ENCODE measurements around the gene ESRP2.

The ESRP2 gene

DNA sequence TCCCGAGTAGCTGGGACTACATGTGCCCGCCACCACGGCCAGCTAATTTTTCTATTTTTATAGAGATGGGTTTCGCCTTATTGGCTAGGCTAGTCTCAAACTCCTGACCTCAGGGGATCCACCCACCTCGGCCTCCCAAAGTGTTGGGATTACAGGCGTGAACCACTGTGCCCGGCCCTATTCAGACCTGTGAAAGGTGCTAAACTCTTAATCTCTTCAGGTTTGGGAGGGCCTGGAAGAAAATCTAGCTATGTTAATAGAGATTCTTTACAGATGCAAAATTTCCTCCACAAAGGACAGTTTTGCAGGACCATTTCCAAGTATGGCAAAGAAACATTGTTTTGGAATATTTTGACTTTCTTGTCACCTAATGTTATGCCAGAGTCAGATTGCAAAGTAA lies 6.2 kb upstream of the ESRP2 start:
- Histone ChIP-seq H3K4me1 (peaks cover 36 to 50% (median 45%) of the 10 kb centered on the region in 10 experiments), H4K20me1 (peaks cover 0 to 18% (median 0%) of the 10 kb centered on the region in 11 experiments; a peak in 3 of 22 replicates), H3K9ac (no peak overlapping the region), H3K27ac (no peak overlapping the region), H3K9me3 (replicated peaks in 1 of 11) (no peaks in the 10 kb centered on the region), H3K4me3 (no peak overlapping the region), H3K4me2 (no peak overlapping the region), H3K36me3 (no peaks in the 10 kb centered on the region), H3K27me3 (no peaks in the 10 kb centered on the region)
- no peak for TF ChIP-seq Cebpa-rat (IDR thresholded peaks at IDR 0.05)

DNA sequence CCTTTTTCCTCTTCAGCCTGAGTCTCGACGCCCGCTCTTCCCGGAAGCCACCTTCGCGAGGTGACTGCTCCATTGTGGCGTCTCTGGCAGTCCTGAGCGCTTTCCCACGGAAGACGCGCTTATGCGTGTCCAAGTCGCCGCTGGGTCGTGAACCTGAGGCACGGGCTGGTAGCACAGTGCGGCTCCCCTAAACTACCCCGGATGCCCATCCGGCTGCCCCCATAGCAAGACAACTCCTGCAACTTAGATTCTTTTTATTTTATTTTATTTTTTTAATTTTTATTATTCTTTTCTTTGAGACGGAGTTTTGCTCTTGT lies 2.1 kb upstream of the ESRP2 start:
- peaks cover 0 to 16% (median 0%) of the 10 kb centered on the region in 11 experiments; a peak in 4 of 22 replicates for H4K20me1 ChIP-seq
- no peak for TF ChIP-seq Cebpa-rat (IDR thresholded peaks at IDR 0.05)
- no peaks in the 10 kb centered on the region for H3K36me3 ChIP-seq
- H3K4me3 ChIP-seq: peak overlapping the region; percentile 55 to 70 (median 62)
- no peaks in the 10 kb centered on the region for H3K27me3 ChIP-seq
- peaks cover 0 to 16% (median 7%) of the 10 kb centered on the region in 11 experiments; a peak in 13 of 22 replicates for H3K9me3 ChIP-seq (replicated peaks in 1 of 11)
- H3K4me2 ChIP-seq: peak overlapping the region; percentile 83 to 97 (median 91)
- peaks cover 43 to 63% (median 53%) of the 10 kb centered on the region in 10 experiments for H3K4me1 ChIP-seq
- peak overlapping the region; percentile 67 to 82 (median 77) for H3K9ac ChIP-seq
- peak overlapping the region; percentile 47 to 87 (median 78); a peak in 21 of 22 replicates for H3K27ac ChIP-seq

DNA sequence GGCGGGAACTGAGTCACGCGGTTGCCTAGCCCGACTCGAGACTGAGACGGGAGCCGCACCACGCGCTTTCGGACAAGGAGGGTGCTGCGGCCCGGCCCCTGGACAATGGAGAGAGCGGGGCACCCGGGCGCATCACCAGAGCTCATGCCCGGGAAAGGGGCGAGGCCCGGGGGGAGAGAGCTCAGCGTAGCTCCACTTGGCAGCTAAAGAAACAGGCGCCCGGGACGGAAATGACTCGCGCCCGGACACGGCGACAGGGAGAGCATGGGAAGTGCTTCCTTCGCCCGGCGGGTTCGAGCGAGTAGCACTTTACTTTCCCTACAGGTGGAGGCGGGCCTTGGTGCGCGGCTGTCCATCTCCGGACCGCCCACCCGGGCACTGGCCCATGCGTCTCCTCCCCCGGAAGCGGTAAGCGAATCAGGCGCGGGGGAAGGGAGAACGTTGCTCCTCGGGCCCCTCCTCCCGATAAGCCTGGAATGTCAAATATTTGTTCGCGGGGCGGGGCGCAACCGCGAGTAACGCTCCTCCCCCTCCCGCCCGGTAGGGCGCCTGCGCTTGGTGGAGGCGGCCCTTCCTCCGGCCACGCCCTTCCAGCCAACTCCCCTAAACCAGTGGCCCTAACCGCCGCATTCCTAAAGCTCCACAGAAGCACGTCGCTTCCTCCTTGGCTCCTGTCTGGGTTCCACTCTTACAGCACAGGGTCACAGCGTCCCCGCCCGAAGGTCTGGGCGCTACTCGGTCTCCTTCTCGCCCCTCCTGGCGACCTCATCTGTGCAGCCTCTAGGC lies 1.5 kb upstream of the ESRP2 start:
- Histone ChIP-seq H3K9ac (peak overlapping the region; percentile 69 to 82 (median 77)), H3K27me3 (no peaks in the 10 kb centered on the region), H3K4me2 (peak overlapping the region; percentile 83 to 97 (median 91)), H3K27ac (peak overlapping the region; percentile 47 to 87 (median 81); a peak in 21 of 22 replicates), H3K36me3 (no peaks in the 10 kb centered on the region; a peak in 1 of 22 replicates), H3K4me3 (peak overlapping the region; percentile 55 to 70 (median 62)), H3K9me3 (replicated peaks in 1 of 11) (peaks cover 0 to 16% (median 7%) of the 10 kb centered on the region in 11 experiments; a peak in 13 of 22 replicates), H4K20me1 (peaks cover 0 to 21% (median 0%) of the 10 kb centered on the region in 11 experiments; a peak in 5 of 22 replicates), H3K4me1 (peaks cover 43 to 68% (median 54%) of the 10 kb centered on the region in 10 experiments)
- TF ChIP-seq Cebpa-rat (IDR thresholded peaks at IDR 0.05): no peak

DNA sequence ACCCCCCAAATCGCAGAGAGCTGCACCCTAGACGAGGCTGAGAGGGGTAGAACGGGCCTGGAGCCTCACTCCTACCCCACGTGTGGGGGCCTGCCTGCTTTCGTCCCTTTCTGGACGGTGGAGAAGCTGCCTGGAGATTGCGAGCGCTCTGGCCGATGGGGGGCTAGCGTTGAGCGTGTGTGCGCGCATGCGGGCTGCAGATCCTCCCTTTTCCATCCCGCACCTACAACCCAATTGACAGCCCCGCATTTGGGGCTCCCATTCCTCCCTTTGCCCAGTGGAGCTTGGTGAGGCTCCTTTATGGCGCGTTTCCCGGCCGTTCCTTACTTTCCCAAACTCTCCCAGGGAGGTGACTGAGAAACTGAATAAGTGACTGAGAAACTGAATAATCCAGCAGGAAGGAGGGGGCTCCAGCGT lies 907 bp upstream of the ESRP2 start:
- H3K36me3 ChIP-seq: peaks cover 0 to 6% (median 1%) of the 10 kb centered on the region in 11 experiments; a peak in 13 of 22 replicates
- peaks cover 0 to 16% (median 7%) of the 10 kb centered on the region in 11 experiments; a peak in 13 of 22 replicates for H3K9me3 ChIP-seq (replicated peaks in 1 of 11)
- H3K27me3 ChIP-seq: no peaks in the 10 kb centered on the region
- H3K4me2 ChIP-seq: peak overlapping the region; percentile 83 to 97 (median 91)
- TF ChIP-seq Cebpa-rat (IDR thresholded peaks at IDR 0.05): no peak
- H3K27ac ChIP-seq: peak overlapping the region in 10 of 11 experiments; percentile 58 to 87 (median 81); a peak in 20 of 22 replicates
- H4K20me1 ChIP-seq: peaks cover 0 to 27% (median 0%) of the 10 kb centered on the region in 11 experiments; a peak in 6 of 22 replicates
- peak overlapping the region; percentile 69 to 82 (median 77); a peak in 21 of 22 replicates for H3K9ac ChIP-seq
- peak overlapping the region; percentile 55 to 70 (median 62) for H3K4me3 ChIP-seq
- H3K4me1 ChIP-seq: peaks cover 43 to 72% (median 54%) of the 10 kb centered on the region in 10 experiments

DNA sequence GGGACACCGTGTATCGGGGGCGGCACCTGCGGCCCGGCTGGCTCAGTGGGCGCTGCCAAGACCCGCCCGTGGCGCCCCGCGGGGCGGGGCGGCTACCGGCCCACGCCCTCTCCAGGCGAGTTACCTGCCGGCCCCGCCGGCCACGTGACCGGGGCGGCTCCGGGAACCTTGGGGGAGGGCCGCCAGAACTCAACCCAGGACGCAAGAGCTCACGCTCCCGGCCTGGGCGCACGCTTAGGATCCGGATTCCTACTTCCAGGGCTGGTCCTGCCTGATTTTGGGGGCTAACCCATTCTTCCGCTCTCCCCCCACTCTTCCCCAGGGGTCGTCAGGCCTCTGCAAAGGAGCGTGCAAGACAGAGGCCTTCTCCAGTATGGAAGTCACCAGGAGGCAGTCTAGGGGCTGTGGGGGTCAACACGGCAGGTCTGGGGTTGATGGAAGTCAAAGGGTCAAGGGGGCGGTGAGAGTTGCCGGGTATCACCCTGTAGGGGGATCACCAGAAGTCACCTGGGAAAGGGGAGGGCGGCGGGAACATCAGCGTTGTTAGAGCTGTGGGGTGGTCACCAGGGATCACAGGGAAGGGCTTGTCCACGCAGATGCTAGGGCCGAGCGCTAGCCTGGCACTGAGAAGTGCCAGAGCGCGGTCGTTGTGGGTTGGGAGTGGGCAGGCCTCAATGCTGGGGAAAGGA lies 354 bp upstream of the ESRP2 start:
- no peak for TF ChIP-seq Cebpa-rat (IDR thresholded peaks at IDR 0.05)
- H3K9ac ChIP-seq: peak overlapping the region in 5 of 11 experiments; percentile 69 to 79 (median 77); a peak in 9 of 22 replicates
- peaks cover 0 to 32% (median 0%) of the 10 kb centered on the region in 11 experiments; a peak in 7 of 22 replicates for H4K20me1 ChIP-seq
- H3K36me3 ChIP-seq: peaks cover 0 to 11% (median 6%) of the 10 kb centered on the region in 11 experiments; a peak in 15 of 22 replicates
- H3K27me3 ChIP-seq: no peaks in the 10 kb centered on the region
- peak overlapping the region in 8 of 11 experiments; percentile 68 to 87 (median 81); a peak in 14 of 22 replicates for H3K27ac ChIP-seq
- peak overlapping the region; percentile 83 to 97 (median 91) for H3K4me2 ChIP-seq
- H3K4me1 ChIP-seq: peaks cover 43 to 72% (median 54%) of the 10 kb centered on the region in 10 experiments
- peak overlapping the region in 2 of 10 experiments; percentile 55 to 59; a peak in 2 of 20 replicates for H3K4me3 ChIP-seq
- peaks cover 0 to 16% (median 7%) of the 10 kb centered on the region in 11 experiments; a peak in 13 of 22 replicates for H3K9me3 ChIP-seq (replicated peaks in 1 of 11)

DNA sequence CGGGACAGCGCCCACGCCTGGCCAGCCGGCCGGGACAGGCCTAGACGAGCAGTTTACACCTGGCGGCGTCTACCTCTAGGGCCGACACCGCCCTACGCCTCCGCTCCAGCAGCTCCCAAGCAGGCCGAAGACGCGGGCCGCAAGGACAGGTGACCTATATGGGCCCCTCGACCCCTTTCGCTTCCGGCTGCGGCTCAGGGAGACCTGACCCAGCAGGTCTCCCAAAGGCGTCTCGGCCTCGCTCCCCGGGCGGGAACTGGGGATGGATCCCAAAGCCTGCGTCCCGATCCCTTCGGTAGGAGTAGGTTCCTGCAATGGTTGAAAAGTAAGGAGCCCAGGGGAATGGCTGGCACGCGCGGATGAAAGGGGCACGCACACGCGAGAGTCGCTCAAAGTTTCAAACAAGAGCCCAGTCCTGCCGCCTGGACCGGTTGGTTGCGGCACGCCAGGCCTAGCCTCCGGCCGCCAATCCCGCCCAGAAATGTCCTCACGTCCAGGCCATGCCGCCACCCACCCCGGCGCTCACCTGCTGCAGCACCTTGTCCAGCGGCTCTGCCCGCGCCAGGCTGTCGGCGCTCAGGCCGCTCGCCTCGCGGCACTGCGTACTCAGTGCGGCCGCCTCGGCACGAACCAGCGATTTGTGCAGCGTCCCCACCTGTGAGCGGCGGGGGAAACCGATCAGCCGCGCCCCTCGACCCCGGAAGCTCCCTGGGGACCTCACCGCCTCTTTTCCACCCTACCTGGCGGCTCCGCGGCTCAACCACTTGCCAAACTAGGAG lies 630 bp downstream of the ESRP2 start:
- Histone ChIP-seq H3K27ac (peak overlapping the region in 8 of 11 experiments; percentile 38 to 76 (median 60); a peak in 11 of 22 replicates), H3K9me3 (replicated peaks in 1 of 11) (peaks cover 0 to 16% (median 7%) of the 10 kb centered on the region in 11 experiments; a peak in 13 of 22 replicates), H3K4me2 (peak overlapping the region in 10 of 11 experiments; percentile 66 to 93 (median 86); a peak in 15 of 22 replicates), H3K27me3 (no peaks in the 10 kb centered on the region), H3K4me3 (no peak overlapping the region), H3K9ac (peak overlapping the region in 3 of 11 experiments; percentile 26 to 42 (median 37); a peak in 4 of 22 replicates), H3K36me3 (peaks cover 6 to 21% (median 15%) of the 10 kb centered on the region in 11 experiments; a peak in 18 of 22 replicates), H4K20me1 (peaks cover 0 to 42% (median 2%) of the 10 kb centered on the region in 11 experiments; a peak in 8 of 22 replicates), H3K4me1 (peaks cover 43 to 72% (median 53%) of the 10 kb centered on the region in 10 experiments)
- no peak for TF ChIP-seq Cebpa-rat (IDR thresholded peaks at IDR 0.05)

DNA sequence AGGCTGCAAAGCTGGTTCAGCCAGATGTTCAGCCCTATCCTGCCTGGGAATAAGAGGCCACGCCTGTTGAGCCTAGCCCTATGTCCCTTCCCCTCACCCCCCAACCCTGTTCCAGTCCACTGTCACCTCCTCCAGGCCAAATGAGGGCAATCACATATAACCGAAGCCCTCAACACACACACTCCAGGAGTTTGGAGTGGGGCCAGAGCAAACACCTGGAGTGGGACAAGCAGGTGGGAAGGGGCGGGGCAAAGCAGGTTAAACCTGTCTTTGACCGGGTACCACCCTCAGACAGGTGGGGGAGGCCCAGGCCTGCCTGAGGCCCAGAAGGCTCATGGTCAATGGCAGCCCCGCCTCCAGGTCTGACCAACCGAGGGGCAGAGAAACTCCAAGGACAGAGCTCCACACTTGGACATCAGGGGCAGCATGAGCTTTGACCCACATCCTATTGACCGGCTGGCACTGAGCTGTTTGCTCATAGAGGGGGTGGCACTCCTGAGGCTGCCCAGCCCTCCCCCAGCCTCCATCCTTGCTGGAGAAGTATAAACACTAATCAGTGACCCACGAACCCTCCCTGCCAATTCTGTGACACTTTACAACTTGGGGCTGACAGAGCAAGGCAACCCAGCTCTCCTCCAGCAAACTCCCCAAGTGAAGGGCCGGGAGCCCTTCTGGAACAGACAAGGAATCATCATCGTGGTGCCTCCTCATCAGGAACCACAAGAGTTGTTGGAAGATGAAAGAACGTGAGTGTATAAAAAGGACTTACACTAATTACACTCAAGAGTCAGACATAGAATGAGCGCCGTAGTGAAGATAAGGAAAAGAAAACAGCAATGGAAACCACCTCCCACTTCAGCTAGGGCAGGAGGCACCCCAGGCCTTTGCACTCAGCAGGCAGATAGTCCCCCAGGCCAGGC lies 1.5 kb downstream of the ESRP2 start:
- Histone ChIP-seq H3K9ac (peak overlapping the region in 10 of 11 experiments; percentile 1 to 49 (median 29); a peak in 15 of 22 replicates), H3K27ac (peak overlapping the region in 9 of 11 experiments; percentile 38 to 76 (median 60); a peak in 17 of 22 replicates), H3K9me3 (replicated peaks in 1 of 11) (peaks cover 0 to 16% (median 7%) of the 10 kb centered on the region in 11 experiments; a peak in 13 of 22 replicates), H3K27me3 (no peaks in the 10 kb centered on the region), H3K36me3 (peaks cover 11 to 29% (median 22%) of the 10 kb centered on the region in 11 experiments; a peak in 20 of 22 replicates), H3K4me3 (no peak overlapping the region; a peak in 1 of 20 replicates), H3K4me2 (peak overlapping the region; percentile 66 to 93 (median 85)), H3K4me1 (peaks cover 36 to 64% (median 46%) of the 10 kb centered on the region in 10 experiments), H4K20me1 (peaks cover 5 to 50% (median 10%) of the 10 kb centered on the region in 11 experiments; a peak in 15 of 22 replicates)
- no peak for TF ChIP-seq Cebpa-rat (IDR thresholded peaks at IDR 0.05)
